Testis (tissue), 2 donors: ENCODE results near the gene RPA3.

Experiments
- CTCF ChIP-seq, 3 experiments: fragments of 450-650 bp in 2 of 3; fragments of 200-600 bp in 1 of 3; sonication (generic) in 1 of 3; IDR thresholded peaks; one replicate each; pipeline ENCODE4 v1.5.1; 2016 to 2019; ENCODE audit warnings: antibody characterized with exemption in 3 of 3, mild to moderate bottlenecking in 2 of 3, moderate library complexity in 1 of 3
- POLR2A ChIP-seq: fragments of 450-650 bp; IDR thresholded peaks from one replicate; pipeline ENCODE4 v1.6.1; 2017; ENCODE audit warnings: antibody characterized with exemption, mild to moderate bottlenecking, moderate library complexity

DNA sequence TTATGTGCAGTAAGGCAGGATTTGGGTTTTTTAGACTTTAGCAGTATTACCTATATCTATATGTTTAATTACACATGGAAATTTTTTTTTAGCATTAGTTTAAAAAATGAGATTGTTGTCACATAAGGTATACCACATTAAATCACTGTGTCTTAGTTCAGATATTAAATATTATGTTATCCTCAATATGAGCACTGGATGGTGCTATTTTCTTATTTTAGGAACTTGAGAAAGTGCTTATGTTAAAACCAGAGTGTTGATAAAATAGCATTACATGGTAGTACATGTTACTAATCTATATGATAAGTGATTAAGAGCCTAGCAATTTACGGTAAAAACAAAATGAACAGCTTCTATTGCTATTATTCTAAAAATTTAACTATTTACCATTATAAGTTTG, 123.0 kb downstream of the RPA3 start:
- TF ChIP-seq CTCF (IDR thresholded peaks at IDR 0.05) (peak in 2 of 3 experiments; percentile 27 to 34), POLR2A (no peak)
